H9 (cell line): ENCODE data around the gene KCNMA1. TPM values are rescaled to one million over a fixed set of nuclear protein-coding genes. Genes with fewer than 3 reads are reported as not detected.

ENCODE experiments used
- DNase-seq: peaks from one replicate; pipeline ENCODE4 v3.0.0-alpha.2; 2017
- H2AFZ ChIP-seq: one replicate; pipeline ENCODE4 v1.6.1; 2013; ENCODE audit warnings: mild to moderate bottlenecking, low read length, control low read depth, moderate library complexity
- H2AK5ac ChIP-seq: 2 replicates; pipeline ENCODE4 v1.6.1; 2013; ENCODE audit warnings: low read length, control low read depth, mixed read lengths; ENCODE audit not compliant: insufficient read length
- H2BK120ac ChIP-seq: one replicate; pipeline ENCODE4 v1.6.1; 2013; ENCODE audit warnings: low read depth, mild to moderate bottlenecking, low read length, control low read depth, inconsistent platforms; ENCODE audit not compliant: poor library complexity, severe bottlenecking
- H2BK12ac ChIP-seq: 2 replicates; pipeline ENCODE4 v1.6.1; 2013; ENCODE audit warnings: low read length, control low read depth, mixed read lengths, low read depth; ENCODE audit not compliant: insufficient read length
- H2BK15ac ChIP-seq: 2 replicates; pipeline ENCODE4 v1.6.1; 2013; ENCODE audit warnings: low read depth, low read length, control low read depth
- H2BK20ac ChIP-seq: one replicate; pipeline ENCODE4 v1.6.1; 2013; ENCODE audit warnings: low read depth, mild to moderate bottlenecking, low read length, control low read depth, inconsistent platforms; ENCODE audit not compliant: poor library complexity, severe bottlenecking
- H2BK5ac ChIP-seq: 2 replicates; pipeline ENCODE4 v1.6.1; 2013; ENCODE audit warnings: low read length, control low read depth, mixed read lengths; ENCODE audit not compliant: insufficient read length
- H3K14ac ChIP-seq: 2 replicates; pipeline ENCODE4 v1.6.1; 2013; ENCODE audit warnings: low read length, control low read depth; ENCODE audit not compliant: insufficient read depth
- H3K18ac ChIP-seq: 2 replicates; pipeline ENCODE4 v1.6.1; 2013; ENCODE audit warnings: low read depth, mild to moderate bottlenecking, mixed read lengths, low read length, control low read depth; ENCODE audit not compliant: insufficient read length
- H3K23ac ChIP-seq: 2 replicates; pipeline ENCODE4 v1.6.1; 2013; ENCODE audit warnings: low read length, control low read depth, mixed read lengths, low read depth; ENCODE audit not compliant: insufficient read length
- H3K23me2 ChIP-seq: 2 replicates; pipeline ENCODE4 v1.6.1; 2013; ENCODE audit warnings: low read depth, mild to moderate bottlenecking, mixed read lengths, low read length, control low read depth; ENCODE audit not compliant: insufficient read length, poor library complexity, severe bottlenecking
- H3K27ac ChIP-seq: 2 replicates; pipeline ENCODE4 v1.5.1; 2013; ENCODE audit warnings: low read length, control low read depth, mixed read lengths, low read depth; ENCODE audit not compliant: insufficient read length
- H3K27me3 ChIP-seq: 2 replicates; pipeline ENCODE4 v1.6.1; 2013; ENCODE audit warnings: low read length, control low read depth, inconsistent platforms; ENCODE audit not compliant: insufficient read depth
- H3K4ac ChIP-seq: 2 replicates; pipeline ENCODE4 v1.6.1; 2013; ENCODE audit warnings: low read depth, mild to moderate bottlenecking, control low read depth, inconsistent platforms, low read length, moderate library complexity
- H3K4me1 ChIP-seq: 2 replicates; pipeline ENCODE4 v1.6.1; 2013; ENCODE audit warnings: low read length, control low read depth, inconsistent platforms; ENCODE audit not compliant: insufficient read depth
- H3K4me2 ChIP-seq: 2 replicates; pipeline ENCODE4 v1.6.1; 2013; ENCODE audit warnings: low read length, control low read depth, mixed read lengths; ENCODE audit not compliant: insufficient read length, insufficient read depth
- H3K56ac ChIP-seq: 2 replicates; pipeline ENCODE4 v1.6.1; 2013; ENCODE audit warnings: low read depth, mild to moderate bottlenecking, mixed read lengths, low read length, control low read depth; ENCODE audit not compliant: insufficient read length
- H3K79me1 ChIP-seq: 2 replicates; pipeline ENCODE4 v1.6.1; 2013; ENCODE audit warnings: low read depth, mild to moderate bottlenecking, moderate library complexity, low read length, control low read depth, inconsistent platforms; ENCODE audit not compliant: insufficient read depth, poor library complexity, severe bottlenecking
- H3K79me2 ChIP-seq: 2 replicates; pipeline ENCODE4 v1.6.1; 2013; ENCODE audit warnings: low read length, control low read depth, inconsistent platforms; ENCODE audit not compliant: insufficient read depth
- H3K9ac ChIP-seq: 2 replicates; pipeline ENCODE4 v1.6.1; 2013; ENCODE audit warnings: low read length, control low read depth, mixed read lengths; ENCODE audit not compliant: insufficient read length; ENCODE audit errors: extremely low read depth
- H3K9me3 ChIP-seq: one replicate; pipeline ENCODE4 v1.6.1; 2013; ENCODE audit warnings: low read depth, low read length, inconsistent platforms; ENCODE audit not compliant: control insufficient read depth
- H3T11ph ChIP-seq: one replicate; pipeline ENCODE4 v1.6.1; 2013; ENCODE audit warnings: mild to moderate bottlenecking, low read length, control low read depth, inconsistent platforms
- H4K20me1 ChIP-seq: one replicate; pipeline ENCODE4 v1.6.1; 2013; ENCODE audit not compliant: control insufficient read depth, insufficient read length, insufficient read depth
- H4K5ac ChIP-seq: 2 replicates; pipeline ENCODE4 v1.6.1; 2013; ENCODE audit warnings: low read depth, mild to moderate bottlenecking, mixed read lengths, low read length, control low read depth; ENCODE audit not compliant: insufficient read length
- H4K8ac ChIP-seq: replicated peaks from 2 replicates; pipeline ENCODE4 v1.6.1; 2013; ENCODE audit warnings: low read length, control low read depth, mixed read lengths, low read depth; ENCODE audit not compliant: insufficient read length
- H4K91ac ChIP-seq: 2 replicates; pipeline ENCODE4 v1.6.1; 2013; ENCODE audit warnings: low read depth, mild to moderate bottlenecking, moderate library complexity, mixed read lengths, low read length, control low read depth; ENCODE audit not compliant: insufficient read length
- H3K27ac Mint-ChIP-seq, 3 experiments: 2 replicates in 2 of 3; 3 replicates in 1 of 3; pipeline ENCODE4 v1.8.0; 2020 to 2021; ENCODE audit warnings: mixed read lengths in 3 of 3, mild to moderate bottlenecking in 1 of 3, moderate library complexity in 1 of 3
- H3K27me3 Mint-ChIP-seq: 2 replicates; pipeline ENCODE4 v1.8.0; 2021; ENCODE audit warnings: low read depth, mild to moderate bottlenecking, moderate library complexity, mixed read lengths
- H3K36me3 Mint-ChIP-seq, 3 experiments: 2 replicates in 2 of 3; 3 replicates in 1 of 3; pipeline ENCODE4 v1.8.0; 2020 to 2021; ENCODE audit warnings: low read depth in 3 of 3, mixed read lengths in 3 of 3; ENCODE audit not compliant: insufficient read depth in 1 of 3
- H3K4me1 Mint-ChIP-seq, 2 experiments: 2 replicates each; pipeline ENCODE4 v1.8.0; 2020; ENCODE audit warnings: mixed read lengths in 2 of 2
- H3K4me3 Mint-ChIP-seq, 2 experiments: 2 replicates in 1 of 2; 3 replicates in 1 of 2; pipeline ENCODE4 v1.8.0; 2020 to 2021; ENCODE audit warnings: mild to moderate bottlenecking in 2 of 2, mixed read lengths in 2 of 2, moderate library complexity in 1 of 2
- H3K9me3 Mint-ChIP-seq, 2 experiments: 2 replicates in 1 of 2; 3 replicates in 1 of 2; pipeline ENCODE4 v1.8.0; 2020; ENCODE audit warnings: mild to moderate bottlenecking in 2 of 2, mixed read lengths in 2 of 2, moderate library complexity in 1 of 2
- WGBS: extraction: QIAGEN DNeasy Blood & Tissue Kit; methylation state at CpG from one replicate; pipeline ENCODE4 v1.1.7; 2013; ENCODE audit warnings: missing lambda C conversion rate, low lambda C conversion rate, mixed read lengths; ENCODE audit not compliant: insufficient read length; ENCODE audit errors: extremely low coverage; 5-methylcytosine and 5-hydroxymethylcytosine counted together
- total RNA-seq: library from RNA; stranded (reverse); gene quantifications from 2 replicates; pipeline ENCODE4 v1.2.1, GENCODE V29; 2021
- TF ChIP-seq, protein P1 (sequence below): fragments of 200-600 bp; sonication (generic); conservative IDR thresholded peaks from 3 replicates; pipeline ENCODE4 v1.8.0; 2021; ENCODE audit warnings: antibody characterized with exemption, mild to moderate bottlenecking

KCNMA1 gene
- total RNA-seq, 1 experiment from 2014 or later: 2.0 TPM

DNA sequence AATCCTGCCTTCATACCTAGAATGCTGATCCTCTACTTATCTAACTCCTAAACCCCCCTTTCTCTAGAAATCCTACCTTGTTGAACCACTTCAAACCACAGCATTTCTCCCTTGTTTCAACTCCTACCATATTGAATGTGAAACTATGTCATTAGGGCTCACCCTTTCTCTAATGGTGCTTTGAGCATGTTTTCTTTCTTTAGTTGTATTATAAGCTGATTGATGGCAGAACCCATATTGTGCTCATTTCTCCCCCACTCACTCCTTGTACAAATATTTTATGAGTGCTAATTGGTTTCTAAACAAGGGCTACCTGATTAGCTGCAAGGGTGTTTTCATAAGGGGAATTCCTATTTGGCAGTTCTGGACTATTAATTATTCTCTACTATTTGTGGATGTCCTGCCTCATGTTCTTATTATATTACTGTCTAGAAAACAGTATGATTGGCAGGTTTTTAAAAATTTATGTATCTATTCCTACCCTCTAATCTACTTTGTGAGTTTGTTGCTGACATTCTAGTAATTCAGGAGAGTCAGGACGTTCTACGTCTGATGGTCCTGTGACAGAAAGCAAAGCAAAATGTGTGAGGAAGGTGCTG lies 765.8 kb downstream of the KCNMA1 start:
- H3K23me2 ChIP-seq: no peaks in the 10 kb centered on the region
- no peak overlapping the region for H4K5ac ChIP-seq
- H2BK20ac ChIP-seq: no peak overlapping the region
- no peaks in the 10 kb centered on the region for H3K4me1 Mint-ChIP-seq
- no peak overlapping the region for H2BK12ac ChIP-seq
- no peaks in the 10 kb centered on the region for H3K79me1 ChIP-seq
- peaks cover 3% of the 10 kb centered on the region; the same call in 1 of the 2 replicates for H3K27me3 Mint-ChIP-seq
- H3K4me2 ChIP-seq: no peak overlapping the region
- no peak overlapping the region for H3K56ac ChIP-seq
- no peak overlapping the region for H3K27ac ChIP-seq
- H2BK120ac ChIP-seq: no peak overlapping the region
- H3K4me1 ChIP-seq: no peaks in the 10 kb centered on the region
- no peak overlapping the region; a peak in 1 of 7 replicates for H3K27ac Mint-ChIP-seq
- no peak overlapping the region for H3K9ac ChIP-seq
- H3K27me3 ChIP-seq: no peaks in the 10 kb centered on the region
- H3K14ac ChIP-seq: no peak overlapping the region
- H4K20me1 ChIP-seq: no peaks in the 10 kb centered on the region
- no CpG with 5 or more reads among the region's 2 CpGs for WGBS
- DNase-seq: no peak
- no peak overlapping the region for H3T11ph ChIP-seq
- no peak overlapping the region for H2BK15ac ChIP-seq
- no peaks in the 10 kb centered on the region for H3K9me3 ChIP-seq
- no peak overlapping the region for H2AFZ ChIP-seq
- H2AK5ac ChIP-seq: no peak overlapping the region
- H4K91ac ChIP-seq: no peak overlapping the region
- no peak overlapping the region for H4K8ac ChIP-seq
- H3K36me3 Mint-ChIP-seq: no peaks in the 10 kb centered on the region
- H3K79me2 ChIP-seq: no peaks in the 10 kb centered on the region
- TF ChIP-seq, protein P1, sequence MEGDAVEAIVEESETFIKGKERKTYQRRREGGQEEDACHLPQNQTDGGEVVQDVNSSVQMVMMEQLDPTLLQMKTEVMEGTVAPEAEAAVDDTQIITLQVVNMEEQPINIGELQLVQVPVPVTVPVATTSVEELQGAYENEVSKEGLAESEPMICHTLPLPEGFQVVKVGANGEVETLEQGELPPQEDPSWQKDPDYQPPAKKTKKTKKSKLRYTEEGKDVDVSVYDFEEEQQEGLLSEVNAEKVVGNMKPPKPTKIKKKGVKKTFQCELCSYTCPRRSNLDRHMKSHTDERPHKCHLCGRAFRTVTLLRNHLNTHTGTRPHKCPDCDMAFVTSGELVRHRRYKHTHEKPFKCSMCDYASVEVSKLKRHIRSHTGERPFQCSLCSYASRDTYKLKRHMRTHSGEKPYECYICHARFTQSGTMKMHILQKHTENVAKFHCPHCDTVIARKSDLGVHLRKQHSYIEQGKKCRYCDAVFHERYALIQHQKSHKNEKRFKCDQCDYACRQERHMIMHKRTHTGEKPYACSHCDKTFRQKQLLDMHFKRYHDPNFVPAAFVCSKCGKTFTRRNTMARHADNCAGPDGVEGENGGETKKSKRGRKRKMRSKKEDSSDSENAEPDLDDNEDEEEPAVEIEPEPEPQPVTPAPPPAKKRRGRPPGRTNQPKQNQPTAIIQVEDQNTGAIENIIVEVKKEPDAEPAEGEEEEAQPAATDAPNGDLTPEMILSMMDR: no peak
- H2BK5ac ChIP-seq: no peak overlapping the region
- no peak overlapping the region for H3K4ac ChIP-seq
- H3K4me3 Mint-ChIP-seq: no peak overlapping the region
- H3K18ac ChIP-seq: no peak overlapping the region
- no peaks in the 10 kb centered on the region; a peak in 1 of 5 replicates for H3K9me3 Mint-ChIP-seq
- H3K23ac ChIP-seq: no peak overlapping the region
